Stomach (tissue), 9 donors: ENCODE measurements around the gene PRUNE2. TPM values are rescaled to one million over a fixed set of nuclear protein-coding genes. Genes with fewer than 3 reads are reported as not detected.
A peak's percentile ranks its signal among the peaks of the same experiment; 100 is the strongest.

Experiments
- DNase-seq, 2 donors: peaks; one replicate each; pipeline versions ENCODE4 v3.0.0 to v3.0.0-alpha.2; 2013 to 2019
- H3K27ac ChIP-seq, 5 donors: fragments of 200-600 bp in 4 of 5; sonication (generic) in 4 of 5; one replicate each; pipeline ENCODE4 v1.5.1; 2013 to 2019; ENCODE audit warnings: mild to moderate bottlenecking in 1 of 5, moderate library complexity in 1 of 5
- H3K27me3 ChIP-seq, 3 donors: fragments of 200-600 bp; sonication (generic); one replicate each; pipeline ENCODE4 v1.5.1; 2017 to 2019; ENCODE audit warnings: mixed run types in 1 of 3
- H3K36me3 ChIP-seq, 4 donors: fragments of 200-600 bp; sonication (generic); 1 replicate in 3 of 4; 2 replicates in 1 of 4; pipeline ENCODE4 v1.5.1; 2016 to 2019
- H3K4me1 ChIP-seq, 4 donors: fragments of 200-600 bp; sonication (generic); one replicate each; pipeline ENCODE4 v1.5.1; 2016 to 2019
- H3K4me3 ChIP-seq, 4 donors: fragments of 200-600 bp; sonication (generic) in 3 of 4; one replicate each; pipeline ENCODE4 v1.5.1; 2016 to 2019; ENCODE audit warnings: mild to moderate bottlenecking in 1 of 4
- H3K9me3 ChIP-seq, 4 donors: fragments of 200-600 bp; sonication (generic); one replicate each; pipeline ENCODE4 v1.5.1; 2016 to 2019
- CTCF ChIP-seq, 7 experiments: fragments of 450-650 bp in 4 of 7; fragments of 200-600 bp in 3 of 7; sonication (generic) in 3 of 7; IDR thresholded peaks; one replicate each; pipeline ENCODE4 v1.5.1; 2016 to 2019; ENCODE audit warnings: antibody characterized with exemption in 7 of 7, control low read depth in 2 of 7, mild to moderate bottlenecking in 1 of 7
- EP300 ChIP-seq: sonication (generic); formaldehyde crosslinking; IDR thresholded peaks from one replicate; pipeline ENCODE4 v1.6.1; 2017; ENCODE audit warnings: antibody characterized with exemption
- POLR2A ChIP-seq, 4 donors: fragments of 450-650 bp; IDR thresholded peaks; one replicate each; pipeline ENCODE4 v1.6.1; 2016; ENCODE audit warnings: antibody characterized with exemption in 4 of 4, control low read depth in 2 of 4, mild to moderate bottlenecking in 1 of 4, moderate library complexity in 1 of 4
- POLR2AphosphoS5 ChIP-seq, 3 donors: sonication (generic); formaldehyde crosslinking; IDR thresholded peaks; one replicate each; pipeline ENCODE4 v1.6.1; 2016; ENCODE audit warnings: antibody characterized with exemption in 3 of 3
- WGBS, 5 donors: extraction: QIAGEN DNeasy Blood & Tissue Kit in 3 of 5; methylation state at CpG; one replicate each; pipeline versions ENCODE4 v1.1.5 to v1.1.7; 2013 to 2018; 5-methylcytosine and 5-hydroxymethylcytosine counted together
- intact Hi-C: fragments of 100-400 bp; cut with DNase I; formaldehyde crosslinking; loops from one replicate; pipeline ENCODE4 v1.15.1; 2023; ENCODE audit warnings: low total_unique reads
- polyA plus RNA-seq, 3 donors: library from polyadenylated mRNA; stranded (reverse); fragments of 200-250 nt; gene quantifications; one replicate each; pipeline ENCODE4 v1.2.3, GENCODE V29; 2013
- total RNA-seq, 5 donors: library from RNA; depleted of rRNA; stranded (reverse); fragments of >200 nt; gene quantifications; one replicate each; pipeline versions ENCODE4 v1.1.0 to v1.2.3, GENCODE V29; 2014 to 2016
- donor health status: healthy with polysubstance abuse.
- donor health status: Bipolar disorder and iron deficiency.
- donor health status: healthy.

PRUNE2 gene
- total and polyA plus RNA-seq, 8 donors = 2.6 to 311 (median 75.4) TPM

- Histone ChIP-seq H3K27me3 (no peaks in the 10 kb centered on the region), H3K27ac (peak overlapping the region in 4 of 5 donors; percentile 58 to 81 (median 74)), H3K9me3 (no peaks in the 10 kb centered on the region), H3K4me3 (no peak overlapping the region), H3K4me1 (peaks cover 31 to 77% (median 42%) of the 10 kb centered on the region in 4 donors), H3K36me3 (no peaks in the 10 kb centered on the region)
- WGBS, 5 donors = 69 to 79% (median 77%) methylated on average over 8 of the region's 8 CpGs
- no peak for TF ChIP-seq POLR2AphosphoS5 (IDR thresholded peaks at IDR 0.05)
- TF ChIP-seq EP300 = no peak
- TF ChIP-seq CTCF (IDR thresholded peaks at IDR 0.05) = no peak
- TF ChIP-seq POLR2A (IDR thresholded peaks at IDR 0.05) = no peak
- DNase-seq = no peak
- intact Hi-C loops = no loop called here
Measured at GRCh38 chr9:76613150-76613781, 292.6 kb downstream of the PRUNE2 start.

GRCh38 chr9:76610011-76610352 lies 295.9 kb downstream of the PRUNE2 start:
- no peak overlapping the region for H3K4me3 ChIP-seq
- peak overlapping the region in 1 of 5 donors; percentile 65 for H3K27ac ChIP-seq
- no peaks in the 10 kb centered on the region for H3K36me3 ChIP-seq
- intact Hi-C loops = no loop called here
- H3K9me3 ChIP-seq = no peaks in the 10 kb centered on the region
- peaks cover 19 to 46% (median 23%) of the 10 kb centered on the region in 4 donors for H3K4me1 ChIP-seq
- peak; percentile 46 to 80 for DNase-seq
- TF ChIP-seq POLR2AphosphoS5 (IDR thresholded peaks at IDR 0.05) = peak; percentile 55 to 68 (median 60)
- no peak for TF ChIP-seq POLR2A (IDR thresholded peaks at IDR 0.05)
- WGBS, 5 donors = 34 to 58% (median 52%) methylated on average over 5 of the region's 5 CpGs
- no peaks in the 10 kb centered on the region for H3K27me3 ChIP-seq

- no peaks in the 10 kb centered on the region for H3K9me3 ChIP-seq
- no peak overlapping the region for H3K4me3 ChIP-seq
- peak overlapping the region in 1 of 5 donors; percentile 65 for H3K27ac ChIP-seq
- peaks cover 17 to 41% (median 23%) of the 10 kb centered on the region in 4 donors for H3K4me1 ChIP-seq
- H3K36me3 ChIP-seq = no peaks in the 10 kb centered on the region
- no peaks in the 10 kb centered on the region for H3K27me3 ChIP-seq
- TF ChIP-seq POLR2AphosphoS5 (IDR thresholded peaks at IDR 0.05) (no peak), CTCF (IDR thresholded peaks at IDR 0.05) (no peak), EP300 (no peak), POLR2A (IDR thresholded peaks at IDR 0.05) (no peak)
- WGBS, 5 donors = 76 to 87% (median 81%) methylated on average over 6 of the region's 6 CpGs
- intact Hi-C loops = no loop called here
- no peak for DNase-seq
Measured at GRCh38 chr9:76609285-76610010, 296.5 kb downstream of the PRUNE2 start.

- Histone ChIP-seq H3K27ac (no peak overlapping the region), H3K36me3 (no peaks in the 10 kb centered on the region), H3K4me1 (peaks cover 14 to 33% (median 23%) of the 10 kb centered on the region in 4 donors), H3K27me3 (no peaks in the 10 kb centered on the region), H3K4me3 (no peak overlapping the region), H3K9me3 (no peaks in the 10 kb centered on the region)
- no peak for TF ChIP-seq CTCF (IDR thresholded peaks at IDR 0.05)
- TF ChIP-seq POLR2AphosphoS5 (IDR thresholded peaks at IDR 0.05) = no peak
- no peak for TF ChIP-seq POLR2A (IDR thresholded peaks at IDR 0.05)
- no peak for TF ChIP-seq EP300
- WGBS, 5 donors = 92 to 98% (median 98%) methylated on average over 4 of the region's 4 CpGs
- no peak for DNase-seq
- intact Hi-C loops = no loop called here
Measured at GRCh38 chr9:76608575-76609273, 297.2 kb downstream of the PRUNE2 start.
